Left lung (tissue), 10 donors: Measurements from ENCODE around the gene MMP19. TPM values are rescaled to one million over a fixed set of nuclear protein-coding genes. Genes with fewer than 3 reads are reported as not detected.
"Not testable (repeated sequence)": the region's sequence is repeated elsewhere in the genome, so short reads cannot be mapped to it uniquely, and the experiment has no call there.

Experiments
- ATAC-seq: fragments of 200-7000 bp; cut with Tn5 transposase; one replicate; pipeline ENCODE4 v1.9.1; 2020; ENCODE audit warnings: moderate library complexity
- DNase-seq, 4 donors: peaks; one replicate each; pipeline ENCODE4 v3.0.0-alpha.2; 2013 to 2020
- H3K27ac ChIP-seq, 2 donors: fragments of 200-600 bp; sonication (generic) in 1 of 2; one replicate each; pipeline versions ENCODE4 v1.5.0 to v1.8.0; 2020 to 2021
- H3K27me3 ChIP-seq, 2 donors: fragments of 200-600 bp; sonication (generic) in 1 of 2; one replicate each; pipeline versions ENCODE4 v1.5.0 to v1.8.0; 2020 to 2021
- H3K36me3 ChIP-seq, 2 donors: fragments of 200-600 bp; sonication (generic) in 1 of 2; one replicate each; pipeline versions ENCODE4 v1.5.0 to v1.8.0; 2020 to 2021
- H3K4me1 ChIP-seq, 2 donors: fragments of 200-600 bp; one replicate each; pipeline ENCODE4 v1.8.0; 2021
- H3K4me3 ChIP-seq, 2 donors: fragments of 200-600 bp; sonication (generic) in 1 of 2; one replicate each; pipeline versions ENCODE4 v1.5.0 to v1.8.0; 2020 to 2021; ENCODE audit warnings: mild to moderate bottlenecking in 1 of 2
- H3K9me3 ChIP-seq, 2 donors: fragments of 200-600 bp; sonication (generic) in 1 of 2; one replicate each; pipeline versions ENCODE4 v1.5.0 to v1.8.0; 2020 to 2021
- CTCF ChIP-seq, 2 donors: fragments of 200-600 bp; sonication (generic) in 1 of 2; IDR thresholded peaks; one replicate each; pipeline versions ENCODE4 v1.5.0 to v1.8.0; 2021; ENCODE audit warnings: antibody characterized with exemption in 2 of 2
- intact Hi-C, 2 donors: fragments of 100-400 bp; cut with DNase I; formaldehyde crosslinking; loops; one replicate each; pipeline versions ENCODE4 v1.11.2 to v1.14.2; 2022
- polyA plus RNA-seq, 6 donors: library from polyadenylated mRNA; unstranded; fragments of 120-200 nt; gene quantifications; one replicate each; pipeline ENCODE4 v1.2.1, GENCODE V29; 2013; ENCODE audit not compliant: insufficient read length in 6 of 6
- total RNA-seq, 2 donors: library from RNA; stranded (reverse); fragmentation: NEBNext Ultra II Directional; extraction: Animal tissue kit (Norgen Biotek cat#: 25700); gene quantifications; one replicate each; pipeline ENCODE4 v1.2.1, GENCODE V29; 2021
- donor health status: DM: no; HTN: yes; CAD: no.
- donor health status: DM: no; HTN: no; CAD: no.

MMP19 gene
- total and polyA plus RNA-seq, 8 donors = 9.9 to 78.4 (median 11.9) TPM

GRCh38 chr12:55875704-55876467, 33.1 kb upstream of the MMP19 start:
- no peaks in the 10 kb centered on the region for H3K27me3 ChIP-seq
- no peak overlapping the region for H3K27ac ChIP-seq
- peaks cover 0 to 11% of the 10 kb centered on the region in 2 donors for H3K9me3 ChIP-seq
- intact Hi-C loops = no loop called here
- H3K4me1 ChIP-seq = no peaks in the 10 kb centered on the region
- ATAC-seq = no peak
- DNase-seq = no peak
- no peaks in the 10 kb centered on the region for H3K36me3 ChIP-seq
- H3K4me3 ChIP-seq = no peak overlapping the region
- no peak for TF ChIP-seq CTCF (IDR thresholded peaks at IDR 0.05)

- DNase-seq (no peak), ATAC-seq (peak; percentile 23)
- H3K36me3 ChIP-seq = no peaks in the 10 kb centered on the region
- no peaks in the 10 kb centered on the region for H3K4me1 ChIP-seq
- H3K4me3 ChIP-seq = no peak overlapping the region
- intact Hi-C loops = no loop called here
- TF ChIP-seq CTCF (IDR thresholded peaks at IDR 0.05) = no peak
- H3K9me3 ChIP-seq = peaks cover 0 to 11% of the 10 kb centered on the region in 2 donors
- no peaks in the 10 kb centered on the region for H3K27me3 ChIP-seq
- peak overlapping the region in 1 of 2 donors; percentile 33 for H3K27ac ChIP-seq
Observed at GRCh38 chr12:55874443-55874842, 31.7 kb upstream of the MMP19 start.

GRCh38 chr12:55866454-55867004, 23.8 kb upstream of the MMP19 start:
- H3K36me3 ChIP-seq, H3K4me3 ChIP-seq, H3K27me3 ChIP-seq, ATAC-seq, intact Hi-C loops, DNase-seq, H3K27ac ChIP-seq, H3K4me1 ChIP-seq: not testable (repeated sequence)
- H3K9me3 ChIP-seq = peaks cover 0 to 12% of the 10 kb centered on the region in 2 donors

- no peak overlapping the region for H3K4me3 ChIP-seq
- intact Hi-C loops = no loop called here
- peaks cover 0 to 12% of the 10 kb centered on the region in 2 donors for H3K9me3 ChIP-seq
- DNase-seq (no peak), ATAC-seq (no peak)
- no peaks in the 10 kb centered on the region for H3K36me3 ChIP-seq
- no peak for TF ChIP-seq CTCF (IDR thresholded peaks at IDR 0.05)
- H3K4me1 ChIP-seq = no peaks in the 10 kb centered on the region
- no peaks in the 10 kb centered on the region for H3K27me3 ChIP-seq
- H3K27ac ChIP-seq = no peak overlapping the region
Observed at GRCh38 chr12:55865327-55865726, 22.6 kb upstream of the MMP19 start.

GRCh38 chr12:55862931-55863330, 20.2 kb upstream of the MMP19 start:
- intact Hi-C loops, ATAC-seq, H3K27ac ChIP-seq, H3K4me3 ChIP-seq, H3K36me3 ChIP-seq, H3K4me1 ChIP-seq, DNase-seq, H3K27me3 ChIP-seq: not testable (repeated sequence)
- H3K9me3 ChIP-seq = peaks cover 0 to 12% of the 10 kb centered on the region in 2 donors

- no peak for DNase-seq
- Histone ChIP-seq H3K9me3 (peaks cover 0 to 12% of the 10 kb centered on the region in 2 donors), H3K27me3 (no peaks in the 10 kb centered on the region), H3K4me1 (no peaks in the 10 kb centered on the region), H3K27ac (no peak overlapping the region), H3K4me3 (no peak overlapping the region), H3K36me3 (no peaks in the 10 kb centered on the region)
- TF ChIP-seq CTCF (IDR thresholded peaks at IDR 0.05) = no peak
- intact Hi-C loops = no loop called here
- no peak for ATAC-seq
Observed at GRCh38 chr12:55862286-55862685, 19.6 kb upstream of the MMP19 start.
